Epidermal melanocyte (primary cell): ENCODE measurements around the gene TULP1.
"Not testable (repeated sequence)": the region's sequence is repeated elsewhere in the genome, so short reads cannot be mapped to it uniquely, and the experiment has no call there.

Experiments
- DNase-seq: peaks from one replicate; pipeline ENCODE4 v3.0.0; 2011; ENCODE audit warnings: low spot score; ENCODE audit not compliant: insufficient read length

The TULP1 gene

GRCh38 chr6:35512740-35513139 is at the start of gene TULP1:
TULP1 (minus strand) TSS chr6:35512896; CDS start chr6:35512858, 38 bp downstream.
- no peak for DNase-seq

GRCh38 chr6:35562060-35562459 is 49.4 kb upstream of the TULP1 start:
- no peak for DNase-seq

- DNase-seq, result no peak
Observed at GRCh38 chr6:35561113-35561512, 48.4 kb upstream of the TULP1 start.

GRCh38 chr6:35558571-35558970 is 45.9 kb upstream of the TULP1 start:
- DNase-seq, result no peak

- DNase-seq, result no peak
Observed at GRCh38 chr6:35557239-35557638, 44.5 kb upstream of the TULP1 start.

GRCh38 chr6:35554811-35555210 is 42.1 kb upstream of the TULP1 start:
- no peak for DNase-seq

- DNase-seq, result no peak
Observed at GRCh38 chr6:35553315-35553714, 40.6 kb upstream of the TULP1 start.

- DNase-seq, result no peak
Observed at GRCh38 chr6:35552285-35552917, 39.7 kb upstream of the TULP1 start.

GRCh38 chr6:35550437-35550836 is 37.7 kb upstream of the TULP1 start:
- DNase-seq, result no peak

GRCh38 chr6:35547676-35548075 is 35.0 kb upstream of the TULP1 start:
- no peak for DNase-seq

GRCh38 chr6:35544769-35545361 is 32.2 kb upstream of the TULP1 start:
- no peak for DNase-seq

- no peak for DNase-seq
Observed at GRCh38 chr6:35543459-35544193, 30.9 kb upstream of the TULP1 start.

GRCh38 chr6:35541836-35542235 is 29.1 kb upstream of the TULP1 start:
- DNase-seq, result no peak

GRCh38 chr6:35539223-35539622 is 26.5 kb upstream of the TULP1 start:
- DNase-seq, result no peak

- not testable (repeated sequence) for DNase-seq
Observed at GRCh38 chr6:35535847-35536246, 23.2 kb upstream of the TULP1 start.

- no peak for DNase-seq
Observed at GRCh38 chr6:35534407-35535170, 21.9 kb upstream of the TULP1 start.

GRCh38 chr6:35533981-35534380 is 21.3 kb upstream of the TULP1 start:
- no peak for DNase-seq

- no peak for DNase-seq
Observed at GRCh38 chr6:35532126-35532525, 19.4 kb upstream of the TULP1 start.

- no peak for DNase-seq
Observed at GRCh38 chr6:35524380-35525020, 11.8 kb upstream of the TULP1 start.

GRCh38 chr6:35522660-35523658 is 10.3 kb upstream of the TULP1 start:
- DNase-seq, result peak; percentile 64
